HG03439 (cell line): ENCODE measurements around the gene FNDC3B.

Experiments used
- ATAC-seq: cut with Tn5 transposase; IDR thresholded peaks from one replicate; pipeline ENCODE4 v1.9.1; 2021; ENCODE audit warnings: mild to moderate bottlenecking, moderate library complexity; ENCODE audit not compliant: unreplicated experiment

The FNDC3B gene

DNA sequence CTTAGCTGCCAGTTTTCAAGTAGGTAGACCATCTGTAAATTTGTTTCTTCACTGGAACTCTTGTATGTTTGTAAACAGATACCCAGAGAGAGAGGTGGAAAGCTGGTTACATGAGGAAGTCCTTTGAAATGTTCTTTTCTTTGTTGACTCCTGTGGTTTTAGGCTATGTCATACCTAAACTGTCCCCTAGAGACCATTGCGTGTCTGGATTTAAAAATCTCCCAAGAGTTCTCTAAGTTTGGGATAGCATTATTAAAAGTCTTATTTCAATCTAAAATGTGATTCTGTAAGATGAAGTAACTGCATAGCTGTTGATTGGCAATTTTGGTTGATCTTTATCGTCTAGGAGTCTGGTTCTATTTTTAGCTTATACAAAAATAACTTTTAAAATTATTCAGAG, 281.7 kb downstream of the FNDC3B start:
- no peak for ATAC-seq

DNA sequence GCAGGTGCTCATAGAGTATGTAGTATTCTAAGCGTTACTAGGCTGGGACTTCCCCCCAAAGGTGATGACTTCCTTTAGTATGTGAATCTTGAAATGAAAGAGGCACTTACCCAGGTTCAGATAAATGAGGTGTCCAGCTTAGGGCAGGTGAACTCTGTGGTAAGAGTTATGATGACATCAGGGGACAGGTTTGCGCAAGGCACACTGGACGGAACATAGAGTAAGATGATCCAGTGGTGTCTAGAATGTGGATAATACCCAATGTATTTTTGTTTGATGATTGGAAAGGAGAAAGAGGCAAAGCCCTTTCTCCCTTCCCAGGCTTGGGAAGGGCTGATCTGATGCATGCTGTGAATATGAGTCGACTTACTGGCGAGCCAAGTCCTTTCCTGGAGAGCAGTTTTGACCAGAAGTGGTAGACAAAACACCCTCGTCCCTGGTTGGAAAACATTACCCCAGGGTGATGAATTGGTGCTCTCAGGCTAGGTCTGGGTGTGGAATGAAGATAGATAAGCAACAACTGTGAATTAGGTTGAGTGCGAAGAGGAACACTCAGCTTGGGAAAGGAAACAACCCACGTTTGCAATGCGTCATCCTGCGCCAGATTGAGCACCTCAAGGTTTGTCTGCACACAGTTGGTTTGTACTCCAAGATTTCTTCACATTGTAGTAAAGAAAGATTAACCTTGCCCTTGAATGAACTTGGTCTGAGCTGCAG, 284.7 kb downstream of the FNDC3B start:
- no peak for ATAC-seq

DNA sequence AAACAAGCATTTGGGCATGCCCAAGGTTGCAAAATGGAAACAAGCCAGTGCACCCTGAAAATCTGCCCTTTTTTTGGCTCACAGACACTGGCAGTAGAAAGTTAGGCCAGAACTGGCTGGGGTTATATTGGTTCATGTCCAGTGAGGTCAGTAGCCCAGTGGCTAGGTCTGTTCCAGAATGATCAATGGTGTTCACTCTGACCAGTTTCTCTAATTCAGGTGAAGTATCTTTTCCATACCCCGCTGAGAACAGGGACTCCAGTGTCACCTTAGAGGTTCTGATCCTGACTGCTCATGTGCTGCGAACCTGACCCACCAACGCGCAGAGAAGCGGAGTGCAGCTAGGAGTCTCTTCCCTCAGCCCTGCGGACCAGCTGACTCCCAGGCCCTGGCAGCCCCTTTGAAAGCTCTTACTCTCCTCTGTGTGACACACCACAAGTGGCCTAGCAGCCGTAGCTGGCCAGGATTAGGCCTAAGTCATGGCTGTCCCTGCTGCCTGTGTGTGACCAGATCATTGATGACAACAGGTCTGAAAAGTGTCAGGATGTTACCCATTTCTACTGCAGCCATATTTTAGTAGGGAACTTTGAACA, 285.3 kb downstream of the FNDC3B start:
- ATAC-seq, result no peak

DNA sequence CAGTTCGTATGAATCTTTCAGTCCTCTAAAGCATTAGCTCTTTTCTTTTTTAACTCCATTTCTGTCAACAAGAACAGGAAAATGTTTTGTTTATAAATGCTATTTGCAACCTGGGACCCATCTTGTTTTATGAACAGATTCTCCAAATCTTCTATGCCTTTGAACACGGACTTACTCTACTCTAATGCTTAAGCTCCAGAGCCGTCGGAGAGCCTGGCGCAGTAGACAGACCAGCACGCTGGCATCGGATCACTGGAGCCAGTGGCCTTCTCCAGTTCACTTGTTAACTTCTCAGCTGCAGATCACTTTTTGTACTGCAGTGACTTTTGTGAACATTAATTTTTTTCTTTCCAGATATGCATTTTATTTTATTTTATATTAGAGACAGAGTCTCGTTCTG, 286.1 kb downstream of the FNDC3B start:
- no peak for ATAC-seq

DNA sequence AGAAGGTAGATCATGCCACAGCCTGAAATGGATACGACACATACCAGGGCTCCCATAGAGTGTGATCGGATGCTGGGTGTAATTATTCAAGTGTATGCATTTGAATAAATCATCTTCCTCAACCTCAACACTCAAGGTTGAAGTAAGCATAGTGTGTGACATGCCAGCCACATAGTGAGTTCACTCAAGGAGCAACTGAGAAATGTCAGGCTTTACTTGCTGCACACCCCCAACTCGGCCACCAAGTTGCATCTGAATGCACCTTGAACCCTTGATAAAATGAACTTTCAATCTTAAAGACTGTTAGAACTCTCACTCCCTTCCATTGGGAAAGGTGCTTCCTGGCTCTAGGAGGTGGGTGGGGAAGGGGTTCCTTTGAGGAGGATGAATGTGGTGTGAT, 287.6 kb downstream of the FNDC3B start:
- no peak for ATAC-seq

DNA sequence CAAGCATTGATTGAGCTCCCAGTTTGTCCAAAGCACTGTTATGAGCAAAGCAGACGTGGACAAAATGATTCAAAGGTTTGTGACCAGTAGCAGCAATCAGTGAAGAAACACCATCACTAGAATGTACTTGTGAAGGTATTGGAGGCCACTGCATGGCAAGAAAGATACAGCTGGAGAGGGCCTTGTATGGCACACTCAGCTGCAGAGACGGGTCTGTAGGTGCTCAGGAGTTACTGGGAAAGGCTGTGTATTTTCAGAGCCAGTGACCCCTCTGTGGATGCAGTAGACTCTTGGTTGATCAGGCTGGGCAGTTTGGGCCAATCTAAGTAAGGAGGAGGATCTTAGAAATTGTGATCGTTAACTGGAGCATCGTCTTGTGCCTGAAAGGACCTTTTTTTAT, 288.9 kb downstream of the FNDC3B start:
- no peak for ATAC-seq

DNA sequence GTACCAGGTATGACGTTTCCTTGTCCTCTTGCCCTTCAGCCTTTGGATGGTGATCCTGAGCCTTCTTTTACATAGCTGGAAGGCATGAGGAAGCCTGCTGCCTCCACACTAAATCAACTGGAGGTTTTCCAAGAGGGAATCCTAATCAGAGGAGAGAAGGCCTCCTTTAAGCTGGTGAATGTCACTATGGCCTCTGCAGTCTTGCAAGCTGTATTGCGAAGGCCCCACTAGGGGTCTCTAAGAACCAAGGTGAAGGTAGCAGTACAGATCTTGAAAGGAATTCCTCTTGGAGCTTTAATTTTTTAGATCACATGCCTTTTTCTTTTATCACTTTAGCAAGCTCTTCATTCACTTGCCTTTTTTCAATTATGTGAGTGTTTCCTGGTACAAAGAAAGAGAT, 289.7 kb downstream of the FNDC3B start:
- no peak for ATAC-seq

DNA sequence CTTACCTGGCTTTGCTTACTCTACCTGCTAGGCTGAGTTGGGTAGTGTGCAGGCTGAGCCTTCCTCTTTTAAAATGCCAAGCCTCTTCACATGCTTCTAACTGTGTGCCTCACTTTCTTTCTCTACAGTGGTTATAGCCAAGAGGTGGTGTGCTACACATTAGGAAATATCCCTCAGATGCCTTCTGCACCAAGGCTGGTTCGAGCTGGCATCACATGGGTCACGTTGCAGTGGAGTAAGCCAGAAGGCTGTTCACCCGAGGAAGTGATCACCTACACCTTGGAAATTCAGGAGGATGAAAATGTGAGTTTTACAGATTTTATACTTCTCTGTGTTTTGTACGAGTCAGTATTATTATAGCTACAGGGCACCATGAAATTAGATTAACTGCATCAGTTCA, 291.0 kb downstream of the FNDC3B start:
- ATAC-seq, result no peak

DNA sequence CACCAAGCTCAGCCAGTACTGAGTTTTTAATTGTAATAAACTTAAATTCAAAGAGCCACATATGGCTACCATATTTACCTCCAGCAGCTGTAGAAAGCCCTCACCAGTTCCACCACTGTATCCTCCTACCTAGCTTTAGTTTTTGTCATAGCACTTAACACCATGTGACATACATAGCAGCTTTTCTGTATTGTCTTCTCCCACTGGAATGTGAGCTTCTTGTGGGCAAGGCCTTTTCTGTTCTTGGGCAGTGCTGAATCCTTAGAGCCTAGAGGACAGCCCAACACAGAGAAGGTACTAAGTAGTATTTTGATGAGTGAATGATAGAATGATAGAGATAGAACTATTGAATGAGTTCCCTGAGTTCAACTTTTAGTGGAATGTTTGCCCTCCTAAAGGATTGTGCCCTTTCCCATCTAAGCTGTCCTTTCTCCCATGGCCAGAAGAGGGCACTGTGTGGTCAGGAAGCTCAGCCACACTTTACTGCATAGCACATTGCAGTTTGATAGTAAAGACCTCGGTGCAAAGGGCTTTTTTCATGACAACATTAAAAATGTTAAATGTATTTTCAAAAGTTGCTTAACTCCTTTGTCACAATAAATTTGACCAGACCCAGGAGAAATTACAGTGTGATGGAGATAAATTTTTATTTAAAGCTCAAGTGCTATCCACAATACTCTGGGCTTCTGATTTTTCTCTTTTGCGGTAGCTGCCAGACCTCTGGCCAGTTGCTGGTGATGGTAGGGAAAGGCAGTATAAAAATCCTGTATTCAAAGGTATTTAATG, 293.1 kb downstream of the FNDC3B start:
- peak; percentile 68 for ATAC-seq

DNA sequence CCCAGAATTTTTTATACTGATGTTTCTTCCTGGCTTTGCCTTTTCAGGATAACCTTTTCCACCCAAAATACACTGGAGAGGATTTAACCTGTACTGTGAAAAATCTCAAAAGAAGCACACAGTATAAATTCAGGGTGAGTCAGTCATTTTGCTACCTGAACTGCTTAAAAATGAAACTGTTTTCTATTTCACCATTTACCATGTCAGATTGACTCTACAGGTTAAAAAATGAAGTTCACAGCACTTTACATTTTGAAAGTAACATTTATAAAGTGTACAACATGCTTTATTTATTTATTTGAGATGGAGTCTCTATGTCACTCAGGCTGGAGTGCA, 293.6 kb downstream of the FNDC3B start:
- ATAC-seq, result no peak

DNA sequence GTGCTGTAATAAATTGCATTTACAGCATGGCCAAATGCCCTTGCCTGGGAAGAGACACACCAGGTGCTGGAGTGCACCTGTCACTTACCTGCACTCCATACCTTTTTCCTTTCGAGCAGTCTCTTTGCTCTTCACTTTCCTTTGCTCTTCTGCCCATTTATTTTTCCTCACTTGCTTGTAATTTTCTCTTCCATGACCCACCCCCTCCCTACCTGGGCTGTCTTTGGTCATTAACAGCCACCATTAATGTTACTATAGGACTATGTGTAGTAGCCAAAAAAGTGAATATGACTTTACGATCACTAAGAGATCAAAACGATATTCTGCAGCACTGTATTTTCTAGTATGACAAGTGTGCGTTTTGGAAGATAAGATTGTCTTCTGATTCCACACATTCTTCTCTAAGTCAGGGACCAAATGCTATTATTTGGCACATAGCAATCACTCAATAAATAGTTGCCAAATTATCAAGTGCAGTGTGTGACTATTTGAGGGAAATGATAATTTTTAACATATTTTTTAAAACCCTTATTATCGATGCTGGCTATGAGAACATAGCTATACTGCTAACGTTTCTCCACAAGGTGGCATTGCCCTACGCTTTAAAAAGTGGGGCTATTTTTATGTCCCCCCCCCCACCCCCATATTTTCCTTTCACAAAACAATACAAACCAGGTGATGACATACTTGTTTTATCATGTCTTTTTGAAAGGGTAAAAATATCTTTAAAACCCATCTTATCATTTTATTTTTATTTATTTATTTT, 294.5 kb downstream of the FNDC3B start:
- no peak for ATAC-seq

DNA sequence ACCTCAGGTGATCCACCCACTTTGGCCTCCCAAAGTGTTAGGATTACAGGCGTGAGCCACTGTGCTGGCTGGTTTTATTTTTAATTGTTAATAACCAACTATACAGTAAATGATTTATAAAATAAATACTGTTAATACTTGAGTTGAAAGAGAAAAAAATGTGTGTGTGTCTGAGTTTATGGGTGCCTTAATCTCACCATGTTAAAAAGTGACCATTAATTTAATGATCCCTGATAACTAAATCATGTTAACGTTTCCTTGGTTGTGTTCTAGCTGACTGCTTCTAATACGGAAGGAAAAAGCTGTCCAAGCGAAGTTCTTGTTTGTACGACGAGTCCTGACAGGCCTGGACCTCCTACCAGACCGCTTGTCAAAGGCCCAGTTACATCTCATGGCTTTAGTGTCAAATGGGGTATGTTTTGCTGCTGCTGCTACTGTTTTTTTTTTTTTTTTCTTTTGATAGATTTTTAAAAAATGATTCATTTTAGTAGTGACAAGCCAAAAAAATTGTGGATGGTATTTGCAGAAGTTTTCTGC, 295.4 kb downstream of the FNDC3B start:
- no peak for ATAC-seq

DNA sequence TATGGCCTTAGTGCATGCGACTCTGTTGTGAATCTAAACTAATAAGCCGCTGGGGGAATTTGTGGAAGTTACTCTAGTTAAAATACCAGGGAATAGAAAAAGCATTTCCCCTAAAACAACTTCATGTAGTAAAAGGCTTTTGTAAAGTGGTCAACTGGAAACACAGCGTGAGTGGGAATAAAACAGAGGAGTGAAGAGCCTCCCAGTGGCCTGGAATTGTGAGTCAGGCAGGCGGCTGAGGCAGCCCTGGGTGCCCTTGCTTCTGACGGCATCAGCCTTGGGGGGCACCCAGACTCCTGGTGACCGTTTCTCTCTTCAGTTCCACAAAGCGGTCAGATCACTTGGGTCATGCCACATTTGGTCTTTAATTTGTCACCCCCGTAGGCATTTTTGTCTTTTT, 300.5 kb downstream of the FNDC3B start:
- no peak for ATAC-seq

DNA sequence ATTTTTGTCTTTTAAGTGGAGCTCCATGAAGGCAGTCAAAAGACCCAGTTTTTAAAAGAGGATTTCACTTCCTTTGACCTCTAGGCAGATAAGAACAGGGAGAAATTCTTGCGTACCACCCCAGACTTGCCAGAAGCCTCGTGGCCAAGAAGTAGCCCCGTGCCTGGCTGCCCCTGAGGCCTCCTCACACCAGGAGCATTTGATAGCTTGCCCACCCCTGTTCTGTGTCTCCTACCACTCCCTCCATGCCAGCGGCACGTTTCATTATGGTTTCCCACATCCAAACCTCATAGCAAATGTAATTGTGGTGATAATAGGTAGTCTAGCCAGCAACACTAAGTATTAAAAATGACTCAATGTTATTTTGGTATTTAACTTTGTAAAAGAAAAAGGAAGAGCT, 301.2 kb downstream of the FNDC3B start:
- ATAC-seq, result no peak

DNA sequence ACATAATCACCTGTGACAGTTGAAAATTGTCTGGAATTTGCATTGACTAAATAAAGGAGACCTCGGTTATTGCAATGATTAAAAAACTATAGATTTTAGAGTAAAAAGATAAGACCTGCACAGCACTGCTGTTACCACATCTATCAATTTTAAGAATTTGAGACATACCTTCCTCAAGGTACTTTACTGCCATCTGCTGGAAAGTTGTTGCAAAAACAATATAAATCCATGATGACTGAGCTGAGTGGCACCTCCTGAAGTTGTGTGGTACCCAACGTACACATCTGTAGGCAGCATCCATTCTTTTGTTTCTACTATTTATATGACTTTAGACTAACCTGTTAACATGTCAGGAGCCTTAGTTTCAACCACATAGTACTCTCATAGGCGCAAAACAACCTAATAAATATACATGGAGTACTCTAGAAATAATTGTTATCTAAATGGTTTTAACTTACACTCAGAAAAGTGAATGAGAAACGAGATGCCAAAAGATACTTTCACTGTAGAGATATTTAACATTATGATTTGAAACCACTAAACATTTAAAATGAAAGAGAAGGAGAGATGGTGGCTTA, 302.2 kb downstream of the FNDC3B start:
- ATAC-seq, result peak; percentile 88

DNA sequence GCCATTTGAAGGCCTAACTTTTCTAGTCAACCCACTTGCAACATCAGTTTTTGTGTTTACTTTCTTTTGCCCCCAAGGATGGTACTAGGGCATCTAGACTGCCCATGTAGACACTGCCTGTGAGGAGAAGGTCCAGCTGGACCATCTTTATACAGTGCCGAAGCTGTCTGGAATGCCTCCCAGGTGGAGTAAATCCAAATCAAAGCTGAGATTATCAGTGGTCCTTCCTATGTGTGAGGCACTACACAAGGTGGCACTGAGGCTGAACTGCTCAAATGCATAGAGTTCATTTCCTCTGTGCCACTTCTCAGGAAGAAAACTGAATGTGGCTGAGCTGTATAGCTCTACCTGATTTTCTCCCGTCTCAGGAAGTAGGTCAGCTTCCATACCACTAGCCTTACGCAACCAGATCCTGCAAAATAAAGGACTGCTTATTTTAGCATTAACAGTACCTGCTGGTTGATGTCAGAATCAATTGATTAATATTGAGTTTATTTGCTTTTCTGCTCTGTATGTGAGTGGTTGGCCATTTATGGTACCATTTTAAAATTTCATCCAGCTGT, 302.8 kb downstream of the FNDC3B start:
- ATAC-seq, result no peak

DNA sequence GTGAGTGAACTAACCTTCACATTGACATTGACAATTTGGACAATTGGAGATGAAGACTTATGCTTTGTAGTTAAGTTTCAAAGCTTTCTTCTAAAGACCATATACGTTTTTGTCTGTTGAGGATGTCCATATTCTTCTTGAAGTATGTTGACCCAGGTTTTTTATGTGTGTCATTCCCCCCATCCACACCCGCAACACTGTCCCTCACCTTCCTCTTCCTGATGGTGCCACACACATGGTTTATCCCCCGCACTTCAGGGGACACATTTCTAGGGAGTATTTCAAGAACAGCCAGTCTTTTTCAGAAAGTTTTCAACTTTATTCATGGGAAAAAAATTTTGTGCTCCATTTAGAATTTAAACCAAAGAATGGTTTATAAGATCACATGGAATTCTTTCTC, 303.7 kb downstream of the FNDC3B start:
- ATAC-seq, result no peak

DNA sequence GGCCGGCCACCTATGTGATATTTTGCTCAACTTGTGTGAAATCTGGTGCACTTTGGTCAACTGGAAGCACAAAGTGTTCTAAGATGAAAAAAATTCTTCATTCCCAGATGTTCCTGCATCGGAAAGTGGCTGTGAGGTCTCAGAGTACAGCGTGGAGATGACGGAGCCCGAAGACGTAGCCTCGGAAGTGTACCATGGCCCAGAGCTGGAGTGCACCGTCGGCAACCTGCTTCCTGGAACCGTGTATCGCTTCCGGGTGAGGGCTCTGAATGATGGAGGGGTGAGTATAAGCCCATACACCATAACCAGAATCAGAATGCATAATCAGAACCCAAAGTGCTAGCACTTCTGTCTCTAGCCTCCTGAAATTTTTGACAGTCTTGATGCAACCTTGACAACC, 304.6 kb downstream of the FNDC3B start:
- ATAC-seq, result no peak

DNA sequence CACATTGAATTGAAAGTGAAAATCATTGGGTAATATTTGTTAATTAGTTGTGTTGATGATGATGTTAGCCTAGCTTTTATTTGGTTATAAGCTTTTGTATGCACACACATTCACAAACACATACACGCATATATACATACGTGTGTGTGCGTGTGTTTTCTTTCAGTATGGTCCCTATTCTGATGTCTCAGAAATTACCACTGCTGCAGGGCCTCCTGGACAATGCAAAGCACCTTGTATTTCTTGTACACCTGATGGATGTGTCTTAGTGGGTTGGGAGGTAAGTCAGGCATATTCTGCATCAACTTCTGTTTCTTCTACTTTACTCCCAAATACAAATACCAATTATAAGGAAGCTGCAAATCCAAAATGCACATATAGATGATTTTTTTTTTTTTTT, 306.8 kb downstream of the FNDC3B start:
- no peak for ATAC-seq

DNA sequence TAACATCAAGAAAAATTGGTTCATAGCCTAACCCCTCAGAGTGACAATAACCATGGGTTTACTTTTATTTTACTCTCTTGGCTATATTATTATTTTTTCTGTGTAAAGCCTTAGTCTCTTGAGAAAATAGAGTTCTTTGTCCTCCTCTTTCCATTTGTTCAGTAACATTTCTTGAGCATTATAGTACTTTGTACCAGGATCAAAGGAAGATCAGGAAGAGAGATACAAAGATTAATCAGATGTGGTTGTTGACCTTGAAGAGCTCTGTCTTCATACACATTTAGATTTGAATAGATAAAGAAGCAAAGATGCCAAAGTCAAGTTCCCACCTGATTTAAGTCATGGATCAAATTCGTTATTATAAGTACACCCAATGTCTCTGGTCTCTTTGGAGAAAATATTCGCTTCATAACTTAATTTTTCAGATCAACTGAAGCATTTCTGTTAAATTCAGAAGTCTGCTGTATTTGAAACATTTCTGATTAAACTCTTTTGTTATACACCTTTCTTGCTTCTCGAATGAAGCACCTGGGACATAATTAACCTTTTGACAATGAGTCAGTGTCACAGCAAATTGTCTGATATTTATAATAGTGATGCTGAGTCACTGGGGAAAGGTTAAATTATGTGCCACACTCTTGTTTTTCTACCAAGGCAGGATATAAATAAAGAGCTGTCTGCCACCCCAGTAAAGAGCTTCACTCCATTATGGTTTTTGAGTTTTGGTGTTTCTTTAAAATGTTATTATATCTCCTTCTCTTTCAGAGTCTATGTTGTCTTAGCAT, 308.7 kb downstream of the FNDC3B start:
- ATAC-seq, result no peak
